Activated gamma-delta T cell (primary cell): ENCODE results near the gene DYRK1B.
"Not testable (repeated sequence)": the region's sequence is repeated elsewhere in the genome, so short reads cannot be mapped to it uniquely, and the experiment has no call there.

Source experiments
- DNase-seq: peaks from one replicate; lab custom pipeline; 2025; lab: John Stamatoyannopoulos, UW

Gene DYRK1B

GRCh38 chr19:39810424-39810823, 23.5 kb downstream of the DYRK1B start:
- no peak for DNase-seq

- DNase-seq, result no peak
These were observed 24.6 kb downstream of the DYRK1B start for GRCh38 chr19:39809368-39809767.

- not testable (repeated sequence) for DNase-seq
These were observed 25.3 kb downstream of the DYRK1B start for GRCh38 chr19:39808688-39809087.

GRCh38 chr19:39807846-39808364, 26.1 kb downstream of the DYRK1B start:
- DNase-seq, result no peak

- no peak for DNase-seq
These were observed 28.9 kb downstream of the DYRK1B start for GRCh38 chr19:39805104-39805503.

- no peak for DNase-seq
These were observed 31.0 kb downstream of the DYRK1B start for GRCh38 chr19:39802958-39803357.

- DNase-seq, result no peak
These were observed 36.9 kb downstream of the DYRK1B start for GRCh38 chr19:39797083-39797482.

GRCh38 chr19:39796000-39796498, 37.9 kb downstream of the DYRK1B start:
- DNase-seq, result no peak

- no peak for DNase-seq
These were observed 39.0 kb downstream of the DYRK1B start for GRCh38 chr19:39795001-39795400.

GRCh38 chr19:39792999-39793546, 40.9 kb downstream of the DYRK1B start:
- DNase-seq, result peak; percentile 33

GRCh38 chr19:39788244-39788643, 45.7 kb downstream of the DYRK1B start:
- DNase-seq, result no peak

- DNase-seq, result no peak
These were observed 53.1 kb downstream of the DYRK1B start for GRCh38 chr19:39780894-39781293.

GRCh38 chr19:39778763-39779162, 55.2 kb downstream of the DYRK1B start, which contains the start of gene LEUTX:
Gene LEUTX, plus strand, starts transcription at chr19:39778854. Its CDS starts 67 bp downstream, at chr19:39778921.
- no peak for DNase-seq
